Vagina (tissue), 2 donors: Measurements from ENCODE around the gene HCRTR1. TPM values are rescaled to one million over a fixed set of nuclear protein-coding genes. Genes with fewer than 3 reads are reported as not detected.

Experiments
- DNase-seq, 2 donors: peaks; one replicate each; pipeline ENCODE4 v3.0.0-alpha.2; 2017; ENCODE audit errors: extremely low spot score in 2 of 2
- H3K27ac ChIP-seq: fragments of 200-600 bp; sonication (generic); one replicate; pipeline ENCODE4 v1.5.1; 2019
- H3K27me3 ChIP-seq: fragments of 200-600 bp; sonication (generic); one replicate; pipeline ENCODE4 v1.5.1; 2019
- H3K36me3 ChIP-seq, 2 donors: fragments of 200-600 bp; sonication (generic); one replicate each; pipeline ENCODE4 v1.5.1; 2017 to 2019
- H3K4me1 ChIP-seq: fragments of 200-600 bp; sonication (generic); one replicate; pipeline ENCODE4 v1.5.1; 2019
- H3K4me3 ChIP-seq, 2 donors: fragments of 200-600 bp; sonication (generic); 1 replicate in 1 of 2; 2 replicates in 1 of 2; pipeline ENCODE4 v1.5.1; 2016 to 2019
- H3K9me3 ChIP-seq: fragments of 200-600 bp; sonication (generic); one replicate; pipeline ENCODE4 v1.5.1; 2019
- CTCF ChIP-seq, 3 experiments: fragments of 450-650 bp in 2 of 3; fragments of 200-600 bp in 1 of 3; sonication (generic) in 1 of 3; IDR thresholded peaks; one replicate each; pipeline ENCODE4 v1.5.1; 2017 to 2019; ENCODE audit warnings: antibody characterized with exemption in 3 of 3, mild to moderate bottlenecking in 2 of 3, moderate library complexity in 2 of 3
- POLR2A ChIP-seq, 2 donors: fragments of 450-650 bp; IDR thresholded peaks; one replicate each; pipeline ENCODE4 v1.6.1; 2017; ENCODE audit warnings: antibody characterized with exemption in 2 of 2, mild to moderate bottlenecking in 2 of 2, moderate library complexity in 2 of 2
- POLR2AphosphoS5 ChIP-seq, 2 donors: sonication (generic); formaldehyde crosslinking; IDR thresholded peaks; one replicate each; pipeline ENCODE4 v1.9.0; 2017; ENCODE audit warnings: antibody characterized with exemption in 2 of 2, mild to moderate bottlenecking in 2 of 2, low read depth in 1 of 2; ENCODE audit not compliant: insufficient read depth in 1 of 2
- intact Hi-C: fragments of 100-400 bp; cut with DNase I; formaldehyde crosslinking; loops from one replicate; pipeline ENCODE4 v1.15.1; 2023
- total RNA-seq: library from RNA; depleted of rRNA; stranded (reverse); fragments of >200 nt; gene quantifications from one replicate; pipeline ENCODE4 v1.2.3, GENCODE V29; 2016

HCRTR1 gene
- total RNA-seq, 1 donor from 2014 or later: not detected

DNA sequence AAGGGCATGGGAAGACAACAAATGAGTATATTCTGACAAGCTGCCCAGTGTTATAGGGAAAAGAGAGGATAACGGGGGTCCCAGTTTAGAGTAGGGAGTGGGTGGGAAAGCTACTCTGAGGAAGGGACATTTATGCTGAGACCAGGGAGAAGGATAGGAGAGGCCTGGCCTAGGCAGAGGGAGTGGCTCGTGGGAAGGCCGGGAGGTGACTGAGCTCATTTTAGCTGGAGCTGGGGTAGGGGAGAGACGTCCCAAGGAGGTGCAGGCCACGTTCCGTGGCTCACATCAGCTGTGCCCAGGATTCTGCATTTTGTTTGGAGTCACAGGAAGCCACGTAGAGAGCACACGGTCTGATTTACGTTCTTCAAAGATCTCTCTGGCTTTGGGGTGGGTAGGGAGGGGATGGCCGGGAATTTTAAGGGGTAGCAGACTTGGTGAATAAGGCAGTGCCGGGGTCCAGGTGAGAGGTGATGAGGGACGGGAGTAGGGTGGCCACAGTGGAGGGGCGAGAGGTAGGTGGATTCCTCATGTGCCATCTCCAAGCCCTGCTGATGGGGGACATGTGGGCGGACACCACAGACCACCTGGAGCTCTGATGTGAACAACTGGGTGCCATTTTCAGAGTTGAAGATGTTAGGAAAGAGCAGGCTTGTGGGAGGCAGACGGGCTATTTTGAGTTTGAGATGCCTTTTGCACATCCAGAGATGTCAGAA lies 36.4 kb upstream of the HCRTR1 start:
- no peak for DNase-seq
- Histone ChIP-seq H3K4me1 (peaks cover 48% of the 10 kb centered on the region), H3K9me3 (no peaks in the 10 kb centered on the region), H3K27ac (peak overlapping the region; percentile 80), H3K4me3 (peak overlapping the region; percentile 27 to 35), H3K36me3 (peaks cover 0 to 10% of the 10 kb centered on the region in 2 donors), H3K27me3 (no peaks in the 10 kb centered on the region)
- TF ChIP-seq CTCF (IDR thresholded peaks at IDR 0.05) (no peak), POLR2A (IDR thresholded peaks at IDR 0.05) (no peak), POLR2AphosphoS5 (IDR thresholded peaks at IDR 0.05; ENCODE audit: insufficient read depth in 1 of 2, low read depth in 1 of 2) (no peak)
- intact Hi-C loops: loop anchor here (10.0 kb wide), 1 partner anchor 124 kb away; the partner anchor contains the start of gene COL16A1

DNA sequence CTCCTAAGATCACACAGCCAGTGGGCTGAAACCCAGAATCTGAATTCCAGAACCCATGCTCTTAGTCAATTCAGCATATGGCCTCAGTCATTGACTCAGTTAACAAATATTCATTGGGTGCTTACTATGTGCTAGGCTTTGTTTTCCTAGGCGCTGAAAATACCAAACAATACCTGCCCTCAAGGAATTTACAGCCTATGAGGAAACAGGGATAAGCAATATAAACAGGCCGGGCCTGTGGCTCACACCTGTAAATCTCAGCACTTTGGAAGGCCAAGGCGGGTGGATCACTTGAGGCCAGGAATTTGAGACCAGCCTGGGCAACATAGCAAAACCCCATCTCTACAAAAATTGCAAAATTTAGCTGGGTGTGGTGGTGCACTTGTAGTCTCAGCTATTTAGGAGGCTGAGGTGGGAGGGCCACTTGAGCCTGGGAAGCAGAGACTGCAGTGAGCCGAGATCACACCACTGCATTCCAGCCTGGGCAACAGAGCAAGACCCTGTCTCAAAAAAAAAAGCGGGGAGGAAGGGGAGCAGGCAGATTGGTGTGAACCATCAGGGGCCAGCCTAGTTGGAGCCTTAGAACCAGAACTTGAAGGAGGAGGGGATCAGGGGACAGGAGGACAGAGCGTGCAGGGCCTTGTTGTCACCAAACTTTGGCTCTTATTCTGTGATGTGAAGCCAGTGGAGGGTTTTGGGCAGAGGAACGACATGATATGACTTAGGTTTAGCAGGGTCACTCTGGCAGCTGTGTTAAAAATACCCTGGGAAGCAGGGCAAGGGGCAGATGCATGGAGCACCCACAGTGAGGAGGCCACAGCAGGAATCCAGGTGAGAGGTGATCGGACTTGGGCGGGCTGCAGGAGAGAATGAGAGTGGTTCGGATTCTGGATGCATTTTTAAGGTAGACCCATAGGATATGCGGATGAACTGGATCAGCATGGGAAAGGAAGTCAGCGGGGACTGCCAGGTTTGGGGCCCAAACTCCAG lies 35.4 kb upstream of the HCRTR1 start:
- H3K4me1 ChIP-seq: peaks cover 48% of the 10 kb centered on the region
- no peaks in the 10 kb centered on the region for H3K27me3 ChIP-seq
- intact Hi-C loops: loop anchor here (10.0 kb wide), 1 partner anchor 123 kb away; the partner anchor contains the start of gene COL16A1
- no peak for TF ChIP-seq POLR2A (IDR thresholded peaks at IDR 0.05)
- TF ChIP-seq CTCF (IDR thresholded peaks at IDR 0.05): no peak
- TF ChIP-seq POLR2AphosphoS5 (IDR thresholded peaks at IDR 0.05; ENCODE audit: insufficient read depth in 1 of 2, low read depth in 1 of 2): no peak
- no peak overlapping the region for H3K4me3 ChIP-seq
- DNase-seq: no peak
- H3K27ac ChIP-seq: peak overlapping the region; percentile 80
- H3K36me3 ChIP-seq: peaks cover 0 to 10% of the 10 kb centered on the region in 2 donors
- no peaks in the 10 kb centered on the region for H3K9me3 ChIP-seq

- no peak for DNase-seq
- peak overlapping the region in 1 of 2 donors; percentile 22 for H3K4me3 ChIP-seq
- H3K9me3 ChIP-seq: no peaks in the 10 kb centered on the region
Measured at GRCh38 chr1:31583082-31583994, 34.2 kb upstream of the HCRTR1 start.

More at GRCh38 chr1:31583082-31583994, 34.2 kb upstream of the HCRTR1 start:
- Histone ChIP-seq H3K4me1 (peaks cover 60% of the 10 kb centered on the region), H3K27ac (peak overlapping the region; percentile 80), H3K27me3 (no peaks in the 10 kb centered on the region), H3K36me3 (peaks cover 0 to 10% of the 10 kb centered on the region in 2 donors)
- intact Hi-C loops: loop anchor here (10.0 kb wide), 1 partner anchor 121 kb away; the partner anchor contains the start of gene COL16A1
- TF ChIP-seq POLR2A (IDR thresholded peaks at IDR 0.05) (no peak), POLR2AphosphoS5 (IDR thresholded peaks at IDR 0.05; ENCODE audit: insufficient read depth in 1 of 2, low read depth in 1 of 2) (no peak), CTCF (IDR thresholded peaks at IDR 0.05) (no peak)
